NB4 (cell line): Measurements from ENCODE around the gene HYAL3.

Source experiments
- POLR2A ChIP-seq: IDR thresholded peaks from 2 replicates; pipeline ENCODE4 v1.6.1; 2011; ENCODE audit warnings: mild to moderate bottlenecking; ENCODE audit not compliant: insufficient read length; ENCODE audit errors: extremely low read depth
- TF ChIP-seq, protein P1 (sequence below): IDR thresholded peaks from one replicate; pipeline ENCODE4 v1.5.1; 2012; ENCODE audit warnings: low read depth, low read length

DNA sequence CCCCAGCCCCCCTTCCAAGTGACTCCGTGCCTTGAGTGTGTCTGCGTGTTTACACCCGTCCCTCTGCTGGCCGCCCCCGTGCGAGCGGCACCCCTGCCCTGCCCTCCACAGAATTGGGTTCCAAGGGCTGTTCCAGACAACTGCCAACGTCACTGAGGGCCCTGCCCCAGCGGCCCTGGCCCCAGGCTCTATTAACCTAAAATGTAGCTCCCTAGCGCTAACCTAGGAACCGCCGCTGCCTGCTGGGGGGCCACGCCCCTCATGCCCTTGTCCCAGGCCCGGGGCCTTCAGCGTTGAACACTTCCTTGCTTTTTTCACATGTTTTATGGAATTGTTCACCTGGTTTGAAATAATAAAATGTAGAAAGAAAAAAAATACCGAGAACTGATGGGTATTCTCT lies 40.2 kb downstream of the HYAL3 start:
- TF ChIP-seq, protein P1, sequence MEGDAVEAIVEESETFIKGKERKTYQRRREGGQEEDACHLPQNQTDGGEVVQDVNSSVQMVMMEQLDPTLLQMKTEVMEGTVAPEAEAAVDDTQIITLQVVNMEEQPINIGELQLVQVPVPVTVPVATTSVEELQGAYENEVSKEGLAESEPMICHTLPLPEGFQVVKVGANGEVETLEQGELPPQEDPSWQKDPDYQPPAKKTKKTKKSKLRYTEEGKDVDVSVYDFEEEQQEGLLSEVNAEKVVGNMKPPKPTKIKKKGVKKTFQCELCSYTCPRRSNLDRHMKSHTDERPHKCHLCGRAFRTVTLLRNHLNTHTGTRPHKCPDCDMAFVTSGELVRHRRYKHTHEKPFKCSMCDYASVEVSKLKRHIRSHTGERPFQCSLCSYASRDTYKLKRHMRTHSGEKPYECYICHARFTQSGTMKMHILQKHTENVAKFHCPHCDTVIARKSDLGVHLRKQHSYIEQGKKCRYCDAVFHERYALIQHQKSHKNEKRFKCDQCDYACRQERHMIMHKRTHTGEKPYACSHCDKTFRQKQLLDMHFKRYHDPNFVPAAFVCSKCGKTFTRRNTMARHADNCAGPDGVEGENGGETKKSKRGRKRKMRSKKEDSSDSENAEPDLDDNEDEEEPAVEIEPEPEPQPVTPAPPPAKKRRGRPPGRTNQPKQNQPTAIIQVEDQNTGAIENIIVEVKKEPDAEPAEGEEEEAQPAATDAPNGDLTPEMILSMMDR: no peak
- no peak for TF ChIP-seq POLR2A
